ENCODE data around the gene MSANTD4.
A peak's percentile ranks its signal among the peaks of the same experiment; 100 is the strongest.
"Not testable (repeated sequence)": the region's sequence is repeated elsewhere in the genome, so short reads cannot be mapped to it uniquely, and the experiment has no call there.

The MSANTD4 gene

DNA sequence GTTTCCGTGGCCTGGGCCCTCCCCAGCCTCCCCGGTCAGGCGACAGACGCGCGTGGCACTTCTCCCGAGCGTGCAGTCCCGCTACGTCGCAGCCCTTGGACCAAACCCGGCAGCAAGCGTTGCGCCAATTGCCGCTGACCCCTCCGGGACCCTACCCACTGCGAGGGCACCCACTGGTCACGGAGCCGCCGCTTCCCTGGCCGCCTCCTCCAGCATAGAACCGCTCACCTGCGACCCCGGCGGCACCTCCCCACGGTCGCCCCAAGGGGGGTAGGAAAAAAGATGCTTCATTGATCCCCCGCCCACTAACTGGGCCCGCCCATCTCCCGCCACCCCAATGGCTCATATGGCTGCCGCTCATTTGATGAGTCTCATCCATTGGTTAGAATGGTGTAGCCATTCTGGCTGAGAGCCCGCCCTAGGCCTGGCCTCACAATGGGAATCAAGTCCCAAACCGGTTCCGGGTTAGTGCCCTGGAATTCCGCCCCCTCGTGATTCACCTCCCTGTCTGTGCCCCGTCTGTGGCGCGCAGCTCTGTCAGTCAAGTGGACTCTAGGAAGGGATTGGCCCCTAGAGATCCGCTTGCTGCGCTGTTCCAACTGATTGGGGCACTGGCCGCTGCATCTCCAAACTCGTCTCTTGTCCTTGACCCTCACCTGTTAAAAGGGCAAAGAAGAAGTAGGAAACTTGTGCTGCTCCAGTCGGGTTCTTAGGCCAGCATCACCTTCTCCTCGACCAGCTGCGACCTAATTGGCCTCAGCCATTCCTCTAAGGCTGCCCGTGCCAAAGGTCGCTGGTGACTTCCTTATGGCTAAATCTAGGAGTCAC, at the start of gene MSANTD4:
Gene MSANTD4, minus strand, starts transcription at position 274 of the 828 bp plus-strand sequence. CDS start 11,323 bp downstream, outside the sequence.
- peak; percentile 92 for DNase-seq

GRCh38 chr11:106070606-106071005, 48.6 kb upstream of the MSANTD4 start:
- no peak for DNase-seq

DNA sequence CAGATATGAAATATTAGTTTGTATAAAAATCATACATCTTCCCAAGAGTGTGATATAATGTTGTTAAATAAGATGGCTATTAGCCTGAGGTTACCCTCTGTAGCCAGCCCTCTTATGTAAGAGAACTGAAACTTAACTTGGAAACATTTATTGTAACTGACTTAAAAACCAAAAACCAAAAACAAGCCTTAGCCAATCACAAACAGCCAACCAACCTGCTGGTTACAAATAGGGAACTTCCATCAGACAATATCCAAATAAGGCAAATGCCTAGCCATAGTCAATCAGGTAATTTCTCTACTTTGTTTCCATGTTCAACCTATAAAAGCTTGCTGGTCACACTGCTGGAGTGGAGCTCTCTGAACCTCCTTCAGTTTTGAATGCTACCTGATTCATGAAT, 41.0 kb upstream of the MSANTD4 start:
- no peak for DNase-seq

- DNase-seq, result no peak
Measured at GRCh38 chr11:106061954-106062949, 40.2 kb upstream of the MSANTD4 start.

DNA sequence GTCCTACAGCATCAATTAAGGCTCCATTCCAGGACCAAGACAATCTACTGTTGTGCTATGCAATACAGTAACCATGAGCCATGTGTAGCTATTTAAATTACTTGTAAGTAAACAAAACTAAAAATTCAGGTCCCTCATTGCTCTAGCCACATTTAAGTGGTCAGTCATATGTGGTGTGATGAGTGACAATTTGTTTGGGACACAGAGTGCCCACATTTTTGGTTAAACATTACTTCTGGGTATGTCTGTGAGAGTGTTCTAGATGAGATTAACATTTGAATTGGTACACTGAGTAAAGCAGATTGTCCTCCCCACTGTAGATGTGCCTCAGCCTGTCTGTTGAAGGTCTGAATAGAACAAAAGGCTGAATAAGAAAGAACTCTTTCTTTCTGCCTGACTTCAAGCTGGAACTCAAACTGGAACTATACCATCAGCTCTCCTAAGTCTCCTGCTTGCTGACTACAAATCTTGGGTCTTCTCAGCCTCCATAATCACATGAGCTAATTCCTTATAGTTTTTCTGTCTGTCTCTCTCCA, 39.3 kb upstream of the MSANTD4 start:
- DNase-seq, result no peak

GRCh38 chr11:106059617-106060016, 37.6 kb upstream of the MSANTD4 start:
- DNase-seq, result no peak

- not testable (repeated sequence) for DNase-seq
Measured at GRCh38 chr11:106058377-106058776, 36.3 kb upstream of the MSANTD4 start.

DNA sequence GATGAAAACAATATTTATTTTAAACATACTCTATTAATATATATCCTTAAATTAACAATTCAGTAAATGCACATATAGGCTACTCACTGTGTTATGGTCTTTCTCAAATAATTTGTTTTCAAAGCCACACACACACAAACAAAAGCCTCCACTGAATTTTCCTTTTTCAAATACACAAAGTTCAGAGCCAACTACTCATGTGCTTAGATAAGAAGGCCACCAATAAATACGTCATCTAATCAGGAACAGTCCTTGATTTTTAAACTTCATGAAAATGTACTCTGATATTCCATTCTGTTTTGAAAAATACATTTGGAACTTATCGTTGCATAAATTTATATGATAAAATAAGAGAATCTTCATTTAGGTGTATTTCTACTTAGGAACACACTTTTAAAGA, 29.1 kb upstream of the MSANTD4 start:
- no peak for DNase-seq

GRCh38 chr11:106049727-106050476, 27.9 kb upstream of the MSANTD4 start:
- no peak for DNase-seq

GRCh38 chr11:106047631-106048030, 25.6 kb upstream of the MSANTD4 start:
- DNase-seq, result no peak

- DNase-seq, result no peak
Measured at GRCh38 chr11:106043540-106043939, 21.5 kb upstream of the MSANTD4 start.

DNA sequence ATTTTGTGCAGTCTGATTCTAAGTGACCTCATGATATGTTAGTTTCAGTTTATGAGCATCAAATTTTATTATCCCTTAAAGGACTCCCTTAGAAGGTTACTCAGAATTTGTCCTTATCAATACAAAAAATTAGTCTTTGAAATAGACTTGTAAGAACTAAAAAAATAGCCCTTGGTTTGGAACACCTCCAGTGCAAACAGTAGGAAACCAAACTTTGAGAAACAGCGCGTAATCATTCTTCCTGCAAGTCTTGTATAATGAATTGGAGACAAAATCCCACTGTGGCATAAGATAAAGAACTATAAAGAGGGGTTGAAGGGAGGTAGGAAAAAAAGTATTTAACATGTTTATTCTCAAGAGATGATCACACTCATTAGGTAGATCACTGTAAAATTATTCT, 10.8 kb upstream of the MSANTD4 start:
- no peak for DNase-seq

- no peak for DNase-seq
Measured at GRCh38 chr11:106031936-106032335, 9.9 kb upstream of the MSANTD4 start.

- no peak for DNase-seq
Measured at GRCh38 chr11:106031202-106031810, 9.3 kb upstream of the MSANTD4 start.

- DNase-seq, result no peak
Measured at GRCh38 chr11:106030609-106031008, 8.6 kb upstream of the MSANTD4 start.

DNA sequence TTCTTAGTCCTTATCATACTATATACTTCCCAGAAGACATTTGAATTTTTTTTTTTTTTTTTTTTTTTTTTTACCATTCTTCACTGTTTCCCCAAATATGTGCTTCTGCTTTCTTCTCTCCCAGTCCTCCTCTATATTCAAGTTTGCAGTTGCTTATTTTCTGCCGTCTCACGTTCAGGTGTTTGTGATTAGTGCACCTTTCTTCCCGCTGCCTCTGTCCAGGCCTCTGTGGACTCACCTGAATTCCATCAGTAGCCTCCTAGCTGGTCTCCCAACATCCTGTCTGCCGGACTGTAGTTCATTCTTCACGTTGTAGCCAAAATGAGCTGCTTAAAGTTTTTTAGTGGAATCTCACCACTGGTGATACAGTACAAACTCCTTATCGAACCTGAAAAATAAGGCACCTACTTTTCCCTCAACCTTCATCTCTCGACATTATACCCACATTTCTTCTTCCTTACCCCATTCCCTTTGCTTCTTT, 795 bp upstream of the MSANTD4 start:
- DNase-seq, result no peak

- DNase-seq, result no peak
Measured at GRCh38 chr11:106021181-106021966, 666 bp downstream of the MSANTD4 start.

GRCh38 chr11:106017093-106017492, 4.9 kb downstream of the MSANTD4 start:
- DNase-seq, result no peak

- DNase-seq, result no peak
Measured at GRCh38 chr11:106015066-106015465, 7.0 kb downstream of the MSANTD4 start.

DNA sequence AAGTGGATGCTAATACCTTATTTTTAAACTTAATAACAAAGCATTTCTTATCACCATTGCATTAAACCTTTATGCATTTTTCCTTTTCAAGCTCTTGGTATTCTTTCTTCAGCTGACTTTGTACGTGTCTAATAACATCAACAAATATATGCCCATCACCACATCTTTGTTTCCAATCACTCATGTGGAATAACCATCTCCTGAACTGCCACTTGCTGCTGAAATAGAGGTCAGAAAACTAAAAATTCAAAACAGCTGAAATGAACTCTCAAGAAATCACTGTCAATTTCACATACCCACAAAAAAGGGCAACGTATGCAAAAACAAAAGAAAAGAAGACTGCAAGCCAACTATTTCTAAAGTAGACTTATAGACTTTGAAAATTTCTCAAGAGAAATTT, 7.4 kb downstream of the MSANTD4 start:
- DNase-seq, result no peak

DNA sequence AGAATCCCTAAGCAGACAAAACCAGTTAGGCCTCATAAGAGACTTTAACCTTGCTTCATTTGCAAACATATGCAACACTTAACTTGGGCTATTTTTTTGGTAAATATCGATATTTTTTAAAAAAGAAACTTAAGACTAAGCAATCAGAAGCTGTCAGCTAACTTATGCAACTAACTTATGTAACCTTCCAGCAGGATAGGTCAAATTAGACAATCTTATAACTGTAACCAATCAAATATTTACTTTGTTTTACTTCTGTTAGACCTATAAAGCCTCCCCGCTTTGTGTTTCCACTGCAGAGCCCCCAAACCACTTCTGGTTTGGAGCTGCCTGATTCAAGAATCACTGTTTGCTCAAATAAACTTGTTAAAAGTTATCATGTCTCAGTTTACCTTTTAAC, 8.0 kb downstream of the MSANTD4 start:
- no peak for DNase-seq

Data from NCI-H1694 (cell line).